C4-2B (cell line): ENCODE measurements around the gene C1orf174.

Experiments
- H3K27ac ChIP-seq: fragments of 450-650 bp; 2 replicates; pipeline ENCODE4 v1.5.1; 2017
- CTCF ChIP-seq: fragments of 450-650 bp; conservative IDR thresholded peaks from 2 replicates; pipeline ENCODE4 v1.5.1; 2017; ENCODE audit warnings: mild to moderate bottlenecking
- ZFX ChIP-seq: fragments of 450-650 bp; IDR thresholded peaks from 2 replicates; pipeline ENCODE4 v1.6.1; 2017

The C1orf174 gene

GRCh38 chr1:3931007-3931912, 31.2 kb upstream of the C1orf174 start:
- H3K27ac ChIP-seq: no peak overlapping the region

DNA sequence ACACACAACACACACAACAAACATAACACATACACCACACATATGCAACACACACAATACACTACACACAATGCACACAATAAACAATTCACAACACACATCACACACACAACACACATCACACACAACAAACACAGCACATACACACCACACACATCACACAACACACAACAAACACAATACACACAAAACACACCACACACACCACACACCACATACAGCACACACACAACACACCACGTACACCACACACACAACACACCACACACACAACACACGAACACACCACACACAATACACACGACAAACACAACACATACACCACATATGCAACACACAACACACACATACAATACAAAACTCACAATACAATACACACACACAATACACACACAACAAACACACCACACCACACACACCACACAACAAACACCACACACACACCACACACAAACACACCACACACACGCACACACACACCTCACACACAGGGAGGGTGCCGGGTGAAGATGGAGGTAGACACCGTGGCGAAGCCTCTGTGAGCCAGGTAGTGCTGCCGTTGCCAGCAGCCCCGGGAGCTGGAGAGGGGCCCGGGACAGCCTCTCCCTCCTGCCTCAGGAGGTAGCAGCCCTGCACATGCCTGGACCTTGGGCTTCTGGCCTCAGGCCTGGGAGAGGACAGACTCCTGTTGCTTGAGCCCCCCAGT, 30.4 kb upstream of the C1orf174 start:
- TF ChIP-seq CTCF: no peak
- TF ChIP-seq ZFX: no peak
- no peak overlapping the region for H3K27ac ChIP-seq

More at GRCh38 chr1:3931007-3931912, 31.2 kb upstream of the C1orf174 start:
- TF ChIP-seq CTCF (no peak), ZFX (no peak)

DNA sequence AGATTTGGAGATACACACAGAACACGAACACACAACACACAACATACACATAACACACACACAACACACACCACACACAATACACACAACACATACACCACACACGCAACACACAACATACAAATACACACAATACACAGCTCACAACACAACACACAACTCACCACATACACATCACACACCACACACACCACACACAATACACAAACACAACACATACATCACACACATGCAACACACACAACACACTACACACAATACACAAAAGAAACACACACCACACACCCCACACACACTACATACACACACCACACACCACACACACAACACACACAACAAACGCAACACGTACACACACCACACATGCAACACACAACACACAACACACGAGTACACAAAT, 29.1 kb upstream of the C1orf174 start:
- H3K27ac ChIP-seq: no peak overlapping the region
- TF ChIP-seq ZFX (no peak), CTCF (no peak)

GRCh38 chr1:3928586-3928985, 28.5 kb upstream of the C1orf174 start:
- H3K27ac ChIP-seq: no peak overlapping the region
- TF ChIP-seq CTCF (no peak), ZFX (no peak)

- no peak for TF ChIP-seq ZFX
- no peak for TF ChIP-seq CTCF
- no peak overlapping the region for H3K27ac ChIP-seq
These were observed 26.9 kb upstream of the C1orf174 start for GRCh38 chr1:3926956-3927355.

- no peak overlapping the region for H3K27ac ChIP-seq
These were observed 25.7 kb upstream of the C1orf174 start for GRCh38 chr1:3925762-3926161.

More at GRCh38 chr1:3925762-3926161, 25.7 kb upstream of the C1orf174 start:
- no peak for TF ChIP-seq CTCF
- no peak for TF ChIP-seq ZFX
